NCI-H1105 treated with DMSO at 0.1 percent for 48 hours (cell line): ENCODE results near the gene NPAS3.

Experiments used
- DNase-seq: peaks from one replicate; lab custom pipeline; 2025; lab: John Stamatoyannopoulos, UW

NPAS3 gene

GRCh38 chr14:33586806-33587205 lies 648.1 kb downstream of the NPAS3 start:
- no peak for DNase-seq

GRCh38 chr14:33587791-33588190 lies 649.1 kb downstream of the NPAS3 start:
- DNase-seq = no peak

- DNase-seq = no peak
These were observed 650.1 kb downstream of the NPAS3 start for GRCh38 chr14:33588771-33589170.

- no peak for DNase-seq
These were observed 650.7 kb downstream of the NPAS3 start for GRCh38 chr14:33589334-33589733.

- DNase-seq = no peak
These were observed 652.4 kb downstream of the NPAS3 start for GRCh38 chr14:33590891-33591630.

GRCh38 chr14:33592297-33592696 lies 653.6 kb downstream of the NPAS3 start:
- DNase-seq = no peak

GRCh38 chr14:33596211-33597080 lies 657.8 kb downstream of the NPAS3 start:
- no peak for DNase-seq

GRCh38 chr14:33598582-33598981 lies 659.9 kb downstream of the NPAS3 start:
- no peak for DNase-seq

GRCh38 chr14:33602396-33602795 lies 663.7 kb downstream of the NPAS3 start:
- DNase-seq = no peak

- DNase-seq = no peak
These were observed 667.9 kb downstream of the NPAS3 start for GRCh38 chr14:33606591-33606990.

- DNase-seq = no peak
These were observed 670.9 kb downstream of the NPAS3 start for GRCh38 chr14:33609582-33609981.

GRCh38 chr14:33610121-33610520 lies 671.4 kb downstream of the NPAS3 start:
- no peak for DNase-seq

GRCh38 chr14:33611405-33612196 lies 672.9 kb downstream of the NPAS3 start:
- DNase-seq = no peak

- DNase-seq = no peak
These were observed 673.5 kb downstream of the NPAS3 start for GRCh38 chr14:33612197-33612505.

GRCh38 chr14:33617154-33617553 lies 678.5 kb downstream of the NPAS3 start:
- DNase-seq = peak; percentile 82

- no peak for DNase-seq
These were observed 679.9 kb downstream of the NPAS3 start for GRCh38 chr14:33618361-33619105.

- DNase-seq = no peak
These were observed 683.8 kb downstream of the NPAS3 start for GRCh38 chr14:33622496-33622895.

- DNase-seq = no peak
These were observed 691.1 kb downstream of the NPAS3 start for GRCh38 chr14:33629792-33630191.

GRCh38 chr14:33631021-33631420 lies 692.3 kb downstream of the NPAS3 start:
- no peak for DNase-seq

- peak; percentile 26 for DNase-seq
These were observed 692.8 kb downstream of the NPAS3 start for GRCh38 chr14:33631441-33631840.

GRCh38 chr14:33634631-33635030 lies 696.0 kb downstream of the NPAS3 start:
- DNase-seq = no peak

- no peak for DNase-seq
These were observed 698.0 kb downstream of the NPAS3 start for GRCh38 chr14:33636716-33637115.
